ENCODE data around the gene TTLL12.

The TTLL12 gene

DNA sequence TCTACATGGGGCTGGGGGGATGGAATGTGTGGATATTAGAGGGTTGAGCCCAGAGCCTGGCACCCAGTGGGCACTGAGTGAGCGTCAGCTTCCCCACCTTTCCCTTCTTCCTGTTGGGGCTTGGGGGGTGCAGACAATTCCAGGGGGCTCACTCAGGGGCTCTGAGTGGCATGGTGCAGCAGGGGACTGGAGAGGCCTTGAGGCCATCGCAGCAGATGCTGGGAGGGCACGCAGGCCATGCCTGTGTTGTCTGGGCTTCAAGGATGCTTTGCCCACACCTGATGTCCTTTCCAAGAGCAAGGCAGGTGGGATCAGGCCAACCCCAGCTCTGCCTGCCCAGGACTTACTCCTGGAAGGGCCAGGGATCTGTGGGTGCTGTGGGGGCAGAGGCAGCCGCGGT is 11.2 kb upstream of the TTLL12 start:
- no peak for DNase-seq

DNA sequence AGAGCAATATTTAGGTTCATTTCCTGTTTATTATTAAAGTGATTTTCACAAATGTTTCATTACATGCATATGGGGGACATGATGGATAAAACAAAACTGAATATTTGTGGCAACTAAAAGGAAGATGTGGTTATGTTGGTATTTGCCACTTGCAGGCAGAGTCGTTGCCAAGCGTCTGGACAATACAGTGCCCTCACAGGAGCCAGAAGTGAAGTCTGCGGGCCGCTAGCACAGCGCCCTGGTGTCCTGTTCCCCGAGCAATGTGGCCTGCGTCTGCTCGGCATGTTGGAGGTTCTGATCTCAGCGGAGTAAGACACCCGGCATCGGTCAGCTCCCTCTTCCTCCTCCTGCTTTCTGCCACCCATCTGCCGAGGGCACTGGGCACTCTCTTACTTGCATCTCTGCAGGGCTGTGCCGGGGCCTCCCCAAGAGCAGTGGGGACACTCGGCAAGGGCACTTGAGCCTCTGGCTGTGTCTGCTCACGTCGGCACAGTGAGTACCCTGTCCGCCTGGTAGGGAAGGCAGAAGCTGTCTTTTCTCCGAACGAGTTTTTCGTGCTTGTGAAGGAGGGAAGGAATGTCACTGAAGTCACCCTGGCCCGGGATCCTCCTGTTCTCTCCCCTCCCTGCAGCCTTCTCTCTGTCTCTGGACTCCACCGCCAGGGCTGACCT is 10.5 kb upstream of the TTLL12 start:
- DNase-seq = no peak

DNA sequence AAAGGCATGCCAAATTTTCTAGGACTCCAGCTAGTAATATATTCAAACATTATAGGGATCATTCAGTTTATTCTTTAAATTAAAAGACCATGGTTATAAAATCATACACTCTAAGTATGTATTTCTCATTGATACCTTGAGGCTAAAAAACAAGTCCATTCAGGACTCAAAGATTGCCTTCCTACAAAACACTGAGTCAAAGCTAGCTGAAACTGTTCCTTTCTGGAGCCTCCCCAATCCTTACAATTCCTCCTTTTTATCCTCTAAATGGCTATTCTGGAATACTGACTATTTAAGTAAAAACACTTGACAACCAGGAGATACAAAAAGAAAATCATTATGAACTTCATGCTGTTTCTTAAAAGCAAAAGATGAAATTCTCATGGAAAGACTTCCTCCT is 4.9 kb upstream of the TTLL12 start:
- DNase-seq = no peak

DNA sequence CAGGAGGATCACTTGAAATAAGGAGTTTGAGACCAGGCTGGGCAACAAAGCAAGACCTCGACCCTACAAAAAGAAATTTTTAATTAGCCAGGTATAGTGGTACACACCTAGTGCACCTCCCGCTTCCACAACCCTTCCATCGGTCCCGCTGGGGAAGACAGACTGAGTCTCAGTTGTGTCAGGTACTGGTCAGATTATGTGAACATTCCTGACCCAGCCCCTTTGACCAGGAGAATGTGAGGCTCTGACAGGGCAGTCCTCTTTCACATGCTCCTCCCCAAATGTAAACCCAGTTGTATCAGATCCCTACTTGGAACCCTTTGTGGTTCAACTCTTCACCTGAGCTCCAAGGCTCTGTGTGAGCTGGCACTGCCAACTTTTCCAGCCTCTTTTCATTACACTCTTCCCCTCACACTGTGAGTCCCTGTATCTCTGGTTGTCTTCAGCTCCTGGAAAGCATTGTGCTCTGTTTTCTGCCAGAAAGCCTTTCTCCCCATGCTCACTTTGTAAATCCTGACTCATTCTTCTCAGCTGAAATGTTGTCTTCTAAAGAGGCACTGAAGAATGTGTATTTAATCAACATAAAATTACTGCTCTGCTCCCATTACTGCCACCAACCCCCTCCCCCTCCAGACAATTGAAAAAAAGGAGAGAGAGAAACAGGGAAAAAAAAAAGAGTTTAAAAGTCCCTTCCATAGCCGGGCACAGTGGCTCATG is 2.1 kb upstream of the TTLL12 start:
- no peak for DNase-seq

DNA sequence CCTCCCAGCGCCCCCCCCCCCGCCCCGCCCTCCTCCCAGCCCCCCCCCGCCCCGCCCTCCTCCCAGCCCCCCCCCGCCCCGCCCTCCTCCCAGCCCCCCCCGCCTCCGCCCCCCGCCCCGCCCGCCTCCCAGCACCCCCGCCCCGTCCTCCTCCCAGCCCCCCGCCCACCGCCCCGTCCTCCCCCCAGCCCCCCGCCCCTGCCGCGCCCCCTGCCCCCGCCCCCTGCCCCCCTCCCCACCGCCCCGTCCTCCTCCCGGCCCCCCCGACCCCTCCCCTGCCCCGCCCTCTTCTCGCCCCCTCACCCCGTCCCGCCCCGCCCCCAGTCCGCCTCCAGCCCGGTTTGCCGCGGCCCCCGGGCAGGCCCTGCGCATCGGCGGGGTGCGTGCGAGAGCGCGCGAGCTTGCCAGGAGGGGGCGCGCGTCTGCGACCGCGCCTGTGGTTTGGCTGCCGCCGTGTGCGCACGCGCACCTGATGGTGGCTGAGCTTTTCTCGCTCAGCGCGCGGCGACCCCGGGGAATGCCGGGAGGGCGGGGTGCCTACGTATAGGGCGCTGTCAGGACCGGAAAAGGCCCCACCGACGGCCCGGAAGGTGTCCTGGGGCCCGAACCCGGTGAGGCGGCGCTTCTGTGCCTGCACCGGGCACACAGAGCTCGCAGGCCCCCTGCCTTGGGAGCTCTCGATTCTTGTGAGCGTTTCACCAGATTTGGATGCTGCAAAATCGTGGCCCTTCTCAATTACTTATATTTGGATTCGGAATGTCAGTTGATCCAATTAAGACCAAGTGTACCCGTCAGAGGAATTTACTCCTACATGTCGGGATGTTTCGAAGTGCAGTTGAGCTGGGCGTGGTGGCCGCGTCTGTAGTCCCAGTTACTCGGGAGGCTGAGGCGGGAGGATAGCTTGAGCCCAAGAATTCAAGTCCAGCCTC is 501 bp upstream of the TTLL12 start:
- DNase-seq = peak; percentile 84

DNA sequence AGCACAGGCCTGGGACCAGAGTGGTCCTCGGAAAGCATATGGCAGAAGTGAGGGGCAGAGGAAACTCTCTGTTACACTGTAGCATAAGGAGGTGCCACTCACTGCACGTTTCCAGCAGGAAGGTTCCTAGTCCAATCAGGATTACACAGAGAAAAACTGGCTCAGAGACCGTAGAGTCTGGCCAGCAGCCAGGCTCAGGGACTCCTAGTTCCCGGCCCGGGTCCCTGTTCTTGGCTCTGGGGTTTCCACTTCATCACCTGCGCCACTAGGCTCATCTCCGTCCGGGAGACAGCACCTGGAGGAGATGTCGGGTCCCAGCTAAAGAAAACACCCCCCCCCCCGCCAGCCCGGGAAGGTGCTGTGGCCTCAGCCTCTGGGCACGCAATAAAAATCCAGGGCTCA is 1.1 kb downstream of the TTLL12 start:
- no peak for DNase-seq

DNA sequence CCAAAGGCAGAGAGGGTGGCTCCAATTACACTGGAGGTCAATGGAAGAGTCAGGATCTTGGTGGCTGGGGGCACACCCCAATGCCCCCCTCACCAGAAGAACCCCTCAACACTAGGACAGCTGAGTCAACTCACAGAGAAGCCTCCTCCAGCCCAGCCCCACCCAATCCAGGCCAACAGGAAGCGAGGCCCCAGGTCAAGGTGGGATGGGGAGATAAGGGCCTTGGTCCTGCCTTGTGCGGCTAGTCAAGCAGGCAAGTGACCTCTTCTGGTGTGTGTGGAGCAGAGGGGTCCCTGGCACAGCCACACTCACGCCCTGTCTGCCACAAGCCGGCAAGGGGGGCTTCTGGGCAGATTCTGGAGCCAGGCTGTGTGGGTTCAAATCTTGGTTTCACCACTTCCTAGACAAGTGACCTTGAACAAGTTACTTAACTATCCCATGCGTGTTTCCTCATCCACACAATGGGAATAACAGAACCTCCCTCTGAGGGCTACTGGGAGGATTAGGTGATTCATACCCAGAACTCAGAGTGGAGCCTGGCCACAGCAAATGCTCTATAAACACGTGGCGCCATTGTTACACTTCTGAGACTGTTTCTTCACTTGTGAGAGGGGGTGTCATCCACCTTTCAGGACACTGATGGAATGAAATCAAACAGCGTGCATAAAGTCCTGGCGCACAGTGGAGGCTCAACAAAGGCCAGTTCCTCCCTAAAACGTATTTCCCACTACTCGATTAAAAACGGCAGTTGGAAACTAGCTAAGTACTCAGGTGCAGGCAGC is 3.2 kb downstream of the TTLL12 start:
- DNase-seq = no peak

DNA sequence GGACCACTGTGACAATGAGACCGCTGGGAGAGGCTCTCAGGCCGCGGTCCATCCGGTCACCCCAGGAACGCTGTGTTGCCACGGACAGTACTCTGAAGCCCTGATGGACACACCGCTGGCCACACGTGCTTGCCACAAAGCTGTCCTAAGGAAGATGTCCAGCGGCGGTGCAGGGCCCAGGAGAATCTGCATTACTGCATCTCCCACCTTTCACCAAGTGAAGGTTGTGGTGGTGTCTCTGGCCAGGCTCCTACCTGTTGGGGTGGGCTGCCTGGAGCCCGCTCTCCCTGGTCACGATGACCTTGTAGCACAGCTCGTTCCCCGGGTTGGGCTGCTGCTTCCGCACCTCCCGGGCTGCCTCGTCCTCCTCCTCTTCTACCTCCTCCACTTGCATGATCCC is 4.2 kb downstream of the TTLL12 start:
- no peak for DNase-seq

DNA sequence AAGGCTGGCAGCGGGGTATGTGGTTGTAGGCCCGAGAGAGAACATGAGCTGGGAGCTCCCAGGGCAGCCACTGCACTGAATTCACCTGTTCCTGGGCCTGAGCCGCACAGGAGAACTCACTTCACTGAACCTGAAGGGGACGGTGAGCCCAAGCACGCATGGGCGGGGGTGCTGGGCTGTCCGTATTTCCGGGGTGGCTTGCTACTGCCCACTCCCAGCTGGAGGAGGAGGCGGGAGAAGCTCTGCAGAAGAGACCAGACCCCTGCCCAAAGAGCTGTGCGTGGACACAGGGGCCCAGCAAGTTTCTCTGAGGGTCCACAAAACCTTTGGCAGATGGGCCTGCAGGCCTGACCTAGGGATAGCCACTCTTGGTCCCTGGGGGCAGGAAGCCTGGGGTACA is 4.8 kb downstream of the TTLL12 start:
- DNase-seq = no peak

DNA sequence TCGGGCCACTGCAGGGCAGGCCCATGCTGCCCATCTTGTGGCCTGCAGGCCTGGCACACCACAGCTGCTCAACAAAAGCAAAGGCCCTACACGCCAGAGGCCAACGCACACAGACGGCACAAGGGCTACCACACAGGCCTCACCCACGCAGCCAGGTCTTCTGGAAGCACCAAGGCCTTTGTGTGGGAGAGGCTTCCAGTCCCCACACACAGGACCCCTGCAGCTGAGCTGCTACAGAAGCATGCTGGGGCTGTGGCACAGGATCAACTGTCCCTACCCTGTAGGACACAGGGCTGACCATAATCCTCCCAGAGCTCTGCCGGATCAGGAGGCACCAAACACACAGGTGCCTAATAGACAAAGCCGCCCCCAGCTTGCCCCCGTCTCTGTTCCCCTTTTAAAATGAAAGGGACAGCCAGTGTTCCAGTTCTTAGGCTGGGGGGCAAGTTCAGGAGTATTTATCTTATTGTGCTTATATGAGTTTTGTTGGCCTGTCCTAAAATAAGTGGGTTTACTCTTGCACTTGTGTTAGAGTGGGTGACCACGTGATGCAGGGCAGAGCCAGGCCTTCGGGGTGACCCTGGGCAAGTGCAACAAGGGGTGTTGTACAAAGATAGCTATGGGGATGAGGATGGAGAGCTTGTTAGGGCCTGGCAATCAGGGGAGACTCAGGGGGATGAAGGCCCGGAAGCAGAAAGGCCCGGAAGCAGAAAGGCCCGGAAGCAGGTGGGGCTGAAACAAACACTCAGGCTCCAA is 5.4 kb downstream of the TTLL12 start:
- DNase-seq = no peak

DNA sequence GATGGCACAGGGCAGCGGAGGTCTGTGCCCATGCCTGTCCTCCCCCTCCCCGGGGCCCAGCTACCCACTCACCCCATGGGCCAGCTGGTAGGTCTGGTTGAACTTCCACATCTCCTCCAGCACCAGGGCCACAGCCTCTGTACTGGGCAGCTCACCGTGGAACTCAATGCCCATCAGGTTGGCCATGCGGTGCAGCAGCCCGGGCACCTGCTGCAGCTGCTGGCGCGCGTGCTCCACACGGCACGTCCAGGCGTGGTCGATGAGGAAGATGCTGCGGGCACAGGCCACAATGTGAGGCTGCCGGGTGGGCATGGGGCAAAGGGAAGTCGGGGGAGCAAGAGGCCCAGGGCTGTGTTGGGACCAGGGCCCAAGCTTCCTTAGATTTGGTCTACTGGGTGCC is 6.3 kb downstream of the TTLL12 start:
- no peak for DNase-seq

DNA sequence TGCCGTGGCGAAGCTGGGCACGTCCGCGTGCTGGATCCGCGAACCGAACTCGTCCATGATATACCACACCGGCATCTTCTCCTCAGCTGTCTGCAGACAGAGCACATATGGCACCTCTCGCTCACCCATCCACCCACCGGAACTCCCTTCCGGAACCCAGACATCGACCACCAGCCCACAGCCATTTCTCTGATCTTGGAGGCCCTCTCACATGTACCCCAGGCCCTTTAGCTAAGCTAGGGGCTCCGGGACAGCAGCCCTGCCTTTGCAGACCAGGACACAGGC is 7.1 kb downstream of the TTLL12 start:
- DNase-seq = no peak

DNA sequence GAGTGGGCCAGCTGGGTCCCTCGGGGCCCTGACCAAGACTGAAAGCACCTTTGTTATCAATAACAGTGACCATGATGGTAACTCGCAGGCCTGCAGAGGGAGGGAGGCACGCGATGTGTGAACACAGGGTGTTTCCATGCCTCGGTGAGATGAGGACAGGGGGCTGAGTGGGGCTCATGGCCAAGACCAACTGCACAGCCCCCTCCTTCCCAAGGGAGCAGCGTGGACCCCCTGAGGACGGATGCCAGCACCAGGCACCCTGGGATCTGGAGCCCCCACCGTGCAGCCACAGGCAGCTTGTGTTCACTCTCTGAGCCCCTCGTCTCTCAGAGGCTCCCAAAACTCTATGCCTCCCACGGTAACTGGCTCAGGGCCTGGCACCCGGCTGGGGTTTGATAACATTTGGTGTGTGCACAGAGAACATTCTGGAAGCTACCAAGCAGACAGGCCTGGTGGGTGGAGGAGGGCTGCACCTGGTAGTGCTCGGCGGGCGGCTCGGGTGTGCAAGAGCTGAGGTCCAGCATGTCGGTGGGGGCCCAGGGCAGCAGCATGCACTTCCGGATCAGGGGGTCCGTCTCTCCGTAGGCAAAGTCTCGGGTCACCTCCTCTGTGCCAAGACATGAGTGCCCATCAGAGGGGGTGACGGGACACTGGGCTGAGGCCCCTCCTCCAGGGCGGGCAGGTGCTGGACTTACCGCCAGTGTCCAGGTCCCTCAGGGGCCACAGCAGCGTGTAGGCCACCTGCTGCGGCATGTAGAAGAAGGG is 7.6 kb downstream of the TTLL12 start:
- DNase-seq = no peak

DNA sequence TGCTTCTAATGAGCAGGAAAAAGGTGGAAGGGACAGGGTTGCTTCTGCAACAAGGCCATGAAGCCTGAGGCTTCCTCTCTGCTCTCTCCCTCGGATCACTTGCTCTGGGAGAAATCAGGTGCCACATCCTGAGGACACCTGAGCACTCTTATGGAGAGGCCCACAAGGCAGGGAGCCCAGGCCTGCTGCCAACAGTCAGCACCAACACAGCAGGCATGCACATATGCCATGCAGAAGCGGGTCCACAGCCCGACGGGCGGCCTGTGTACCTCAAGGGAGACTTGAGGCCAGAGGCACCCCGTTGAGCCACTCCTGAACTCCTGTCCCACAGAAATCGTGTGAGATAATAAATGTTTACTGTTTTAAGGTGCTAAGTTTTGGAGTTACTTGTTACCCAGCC is 9.5 kb downstream of the TTLL12 start:
- DNase-seq = no peak

DNA sequence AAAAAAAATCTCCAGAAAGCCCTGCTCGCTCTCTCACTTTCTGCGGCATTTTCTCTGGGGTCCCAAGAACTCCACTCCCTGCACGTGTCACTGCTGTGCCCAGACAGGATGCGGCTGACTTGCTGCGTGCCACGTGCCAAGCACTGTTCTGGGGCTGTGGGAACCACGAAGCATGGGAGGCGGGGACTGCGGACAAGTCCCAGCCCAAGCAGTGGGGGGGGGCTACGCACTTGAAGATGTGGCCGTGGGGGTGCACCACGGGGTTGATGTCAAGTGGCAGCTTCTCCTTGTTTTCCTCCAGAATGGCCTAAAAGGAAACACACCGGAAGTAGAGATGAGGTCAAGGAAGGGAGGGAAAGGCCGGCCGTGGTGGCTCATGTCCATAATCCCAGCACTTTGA is 10.8 kb downstream of the TTLL12 start:
- no peak for DNase-seq

DNA sequence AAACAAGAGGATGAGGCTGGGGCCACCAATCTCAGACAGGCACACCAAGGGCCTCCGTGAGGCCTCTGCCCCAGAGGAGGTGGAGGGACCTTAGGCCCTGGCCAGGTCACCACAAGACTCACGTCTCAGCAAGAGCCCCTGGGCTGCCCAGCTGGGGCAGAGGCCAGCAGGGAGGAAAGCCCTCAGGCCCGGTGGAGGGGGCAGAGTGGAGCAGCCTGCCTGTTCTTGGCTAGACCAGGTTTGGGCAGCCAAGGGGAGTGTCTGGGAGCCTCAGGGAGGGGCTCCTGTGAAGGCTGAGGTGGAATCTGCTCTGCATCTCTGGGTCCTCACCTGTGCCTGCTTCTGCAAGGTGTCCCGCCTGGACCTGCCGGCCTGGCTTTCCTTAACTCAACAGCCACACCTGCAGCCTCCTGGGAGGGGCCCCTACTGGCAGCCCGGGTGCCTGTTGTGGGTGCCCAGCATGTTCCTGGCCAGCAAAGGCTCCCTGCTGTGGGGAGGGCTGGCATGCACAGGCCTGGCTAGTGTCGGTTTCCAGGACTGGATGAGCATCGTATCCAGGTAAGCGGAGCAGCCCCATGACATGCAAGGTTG is 11.9 kb downstream of the TTLL12 start:
- DNase-seq = no peak

DNA sequence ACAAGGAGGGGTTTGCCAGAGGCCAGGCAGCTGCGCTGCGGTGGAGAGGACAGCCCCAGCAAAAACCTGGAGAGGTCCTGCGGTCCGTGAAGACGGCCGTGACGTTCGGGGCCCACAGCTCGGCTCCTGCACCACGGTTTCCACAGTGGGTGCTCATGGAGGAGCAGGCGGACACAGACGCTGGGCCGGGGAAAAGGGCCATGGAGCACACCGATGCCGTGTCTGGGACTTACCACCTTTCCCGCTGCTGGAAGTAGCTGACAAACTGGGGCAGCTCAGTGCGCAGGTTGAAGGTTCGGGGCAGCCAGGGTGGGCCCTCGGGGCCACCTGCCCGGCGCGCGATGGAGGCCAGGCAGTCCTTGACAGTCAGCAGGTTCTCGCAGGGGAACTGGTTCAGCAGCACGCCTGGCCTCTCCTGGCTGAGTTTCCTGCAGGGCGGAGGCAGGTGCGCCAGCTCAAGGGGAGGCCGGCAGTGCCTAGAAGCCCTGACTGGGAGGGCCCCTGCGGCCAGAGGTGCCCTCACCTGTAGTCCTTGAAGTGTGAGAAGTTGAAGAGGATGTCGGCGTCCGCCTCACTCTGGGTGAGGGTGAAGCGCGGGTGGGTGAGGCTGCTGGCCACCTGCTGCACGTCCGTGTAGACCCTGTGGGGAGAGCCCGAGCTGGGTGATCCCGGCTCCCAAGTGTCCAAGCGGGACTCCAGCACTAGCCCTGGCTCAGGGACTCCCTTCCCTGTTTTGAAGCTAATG is 12.8 kb downstream of the TTLL12 start:
- no peak for DNase-seq

DNA sequence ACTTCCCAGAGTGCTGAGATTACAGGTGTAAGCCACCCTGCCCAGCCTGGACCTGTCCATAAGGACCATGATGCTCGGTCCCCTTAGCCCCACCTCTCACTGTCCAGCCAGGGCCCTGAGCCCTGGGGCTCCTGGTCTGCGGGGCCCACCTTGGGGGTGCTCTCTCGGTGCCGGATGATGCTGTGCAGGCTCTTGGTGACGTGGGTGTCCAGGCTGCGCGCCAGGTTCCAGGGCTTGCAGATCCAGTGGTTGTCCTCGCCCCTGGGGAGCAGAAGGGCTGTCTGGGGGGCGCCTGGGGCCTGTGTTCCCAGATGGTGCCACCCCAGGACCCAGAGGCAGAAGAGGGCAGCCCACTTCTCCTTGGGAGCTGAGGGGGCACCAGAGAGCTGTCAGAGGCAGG is 13.4 kb downstream of the TTLL12 start:
- DNase-seq = no peak

DNA sequence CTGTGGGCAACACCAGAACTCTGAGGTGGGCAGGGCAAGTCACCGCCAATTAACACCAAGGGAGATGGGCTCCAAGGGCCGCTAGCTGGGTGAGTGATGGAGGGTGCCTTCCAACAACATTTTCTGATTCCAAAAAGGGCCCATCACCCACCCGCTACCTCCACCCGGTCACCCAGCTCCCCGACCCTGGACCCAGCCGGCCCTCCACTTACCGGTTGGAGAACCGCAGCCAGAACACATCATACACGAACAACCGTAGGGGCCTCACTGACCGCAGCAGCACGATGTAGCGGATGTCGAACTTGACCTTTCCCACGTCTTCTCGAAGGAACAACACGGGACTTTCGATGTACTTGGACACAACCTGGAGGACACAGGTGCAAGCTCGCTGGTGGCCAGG is 14.7 kb downstream of the TTLL12 start:
- no peak for DNase-seq

DNA sequence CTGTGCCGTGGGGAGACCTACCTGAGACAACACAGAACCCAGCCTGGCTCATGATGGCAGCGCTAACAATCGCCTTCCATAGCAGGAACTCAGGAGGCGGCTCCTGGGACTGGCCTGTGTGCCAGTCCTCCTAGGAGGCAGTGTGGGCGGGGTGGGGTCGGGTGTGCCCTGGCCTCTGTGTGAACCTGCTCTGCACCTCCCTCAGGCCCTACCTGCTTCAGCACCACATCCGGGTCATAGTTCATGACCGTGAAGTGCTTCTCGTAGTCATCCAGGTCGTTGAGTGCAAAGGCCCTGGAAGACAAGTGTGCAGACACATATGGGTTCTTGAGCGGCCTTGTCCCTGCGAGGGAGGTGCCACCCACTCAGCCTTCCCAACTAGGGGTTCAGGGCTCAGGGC is 15.3 kb downstream of the TTLL12 start:
- no peak for DNase-seq
